ENCODE measurements around the gene SUCLG2. TPM values are rescaled to one million over a fixed set of nuclear protein-coding genes. Genes with fewer than 3 reads are reported as not detected.

SUCLG2 gene
- total RNA-seq, 1 experiment from 2014 or later = 104 TPM

- DNase-seq (ENCODE audit: low spot score) = no peak
Observed at GRCh38 chr3:67653425-67654098, 850 bp downstream of the SUCLG2 start.

GRCh38 chr3:67650084-67650483 lies 4.3 kb downstream of the SUCLG2 start:
- no peak for DNase-seq (ENCODE audit: low spot score)
- in situ Hi-C loops (cut with HindIII; ENCODE audit: low sequenced_read_pairs) = no loop called here

More at GRCh38 chr3:67653425-67654098, 850 bp downstream of the SUCLG2 start:
- in situ Hi-C loops (cut with HindIII; ENCODE audit: low sequenced_read_pairs) = no loop called here

GRCh38 chr3:67649681-67650080 lies 4.7 kb downstream of the SUCLG2 start:
- in situ Hi-C loops (cut with HindIII; ENCODE audit: low sequenced_read_pairs) = no loop called here
- no peak for DNase-seq (ENCODE audit: low spot score)

GRCh38 chr3:67648701-67649100 lies 5.7 kb downstream of the SUCLG2 start:
- in situ Hi-C loops (cut with HindIII; ENCODE audit: low sequenced_read_pairs) = no loop called here
- DNase-seq (ENCODE audit: low spot score) = no peak

- DNase-seq (ENCODE audit: low spot score) = no peak
- in situ Hi-C loops (cut with HindIII; ENCODE audit: low sequenced_read_pairs) = no loop called here
Observed at GRCh38 chr3:67648229-67648628, 6.2 kb downstream of the SUCLG2 start.

GRCh38 chr3:67647390-67647878 lies 7.0 kb downstream of the SUCLG2 start:
- DNase-seq (ENCODE audit: low spot score) = no peak
- in situ Hi-C loops (cut with HindIII; ENCODE audit: low sequenced_read_pairs) = no loop called here

GRCh38 chr3:67646586-67647234 lies 7.7 kb downstream of the SUCLG2 start:
- no peak for DNase-seq (ENCODE audit: low spot score)
- in situ Hi-C loops (cut with HindIII; ENCODE audit: low sequenced_read_pairs) = no loop called here

- DNase-seq (ENCODE audit: low spot score) = no peak
- in situ Hi-C loops (cut with HindIII; ENCODE audit: low sequenced_read_pairs) = no loop called here
Observed at GRCh38 chr3:67644827-67645226, 9.6 kb downstream of the SUCLG2 start.

- in situ Hi-C loops (cut with HindIII; ENCODE audit: low sequenced_read_pairs) = no loop called here
- no peak for DNase-seq (ENCODE audit: low spot score)
Observed at GRCh38 chr3:67642734-67643133, 11.7 kb downstream of the SUCLG2 start.

GRCh38 chr3:67642190-67642589 lies 12.2 kb downstream of the SUCLG2 start:
- no peak for DNase-seq (ENCODE audit: low spot score)
- in situ Hi-C loops (cut with HindIII; ENCODE audit: low sequenced_read_pairs) = no loop called here

- no peak for DNase-seq (ENCODE audit: low spot score)
- in situ Hi-C loops (cut with HindIII; ENCODE audit: low sequenced_read_pairs) = no loop called here
Observed at GRCh38 chr3:67641451-67641850, 13.0 kb downstream of the SUCLG2 start.

- in situ Hi-C loops (cut with HindIII; ENCODE audit: low sequenced_read_pairs) = no loop called here
- DNase-seq (ENCODE audit: low spot score) = no peak
Observed at GRCh38 chr3:67640023-67640660, 14.3 kb downstream of the SUCLG2 start.

- DNase-seq (ENCODE audit: low spot score) = no peak
- in situ Hi-C loops (cut with HindIII; ENCODE audit: low sequenced_read_pairs) = no loop called here
Observed at GRCh38 chr3:67637255-67637900, 17.0 kb downstream of the SUCLG2 start.

- in situ Hi-C loops (cut with HindIII; ENCODE audit: low sequenced_read_pairs) = no loop called here
Observed at GRCh38 chr3:67635806-67636205, 18.6 kb downstream of the SUCLG2 start.

GRCh38 chr3:67635257-67635656 lies 19.2 kb downstream of the SUCLG2 start:
- in situ Hi-C loops (cut with HindIII; ENCODE audit: low sequenced_read_pairs) = no loop called here
- DNase-seq (ENCODE audit: low spot score) = no peak

More at GRCh38 chr3:67635806-67636205, 18.6 kb downstream of the SUCLG2 start:
- no peak for DNase-seq (ENCODE audit: low spot score)

- in situ Hi-C loops (cut with HindIII; ENCODE audit: low sequenced_read_pairs) = no loop called here
- no peak for DNase-seq (ENCODE audit: low spot score)
Observed at GRCh38 chr3:67630666-67631362, 23.6 kb downstream of the SUCLG2 start.

GRCh38 chr3:67624687-67625086 lies 29.7 kb downstream of the SUCLG2 start:
- no peak for DNase-seq (ENCODE audit: low spot score)
- in situ Hi-C loops (cut with HindIII; ENCODE audit: low sequenced_read_pairs) = no loop called here

GRCh38 chr3:67624078-67624477 lies 30.3 kb downstream of the SUCLG2 start:
- in situ Hi-C loops (cut with HindIII; ENCODE audit: low sequenced_read_pairs) = no loop called here
- no peak for DNase-seq (ENCODE audit: low spot score)

GRCh38 chr3:67622652-67623051 lies 31.8 kb downstream of the SUCLG2 start:
- in situ Hi-C loops (cut with HindIII; ENCODE audit: low sequenced_read_pairs) = no loop called here
- DNase-seq (ENCODE audit: low spot score) = no peak

All from G401 (cell line).